ENCODE results near the gene SOCS6. TPM values are rescaled to one million over a fixed set of nuclear protein-coding genes. Genes with fewer than 3 reads are reported as not detected.

The SOCS6 gene
- total and polyA plus RNA-seq, 2 experiments from 2014 or later = 4.4 to 13.3 TPM

- peaks cover 14% of the 10 kb centered on the region; the same call in 2 of the 3 replicates for H3K9me3 Mint-ChIP-seq
- Histone ChIP-seq H2AFZ (no peak overlapping the region), H3K27ac (ENCODE audit: low read depth) (no peak overlapping the region), H3K9me2 (ENCODE audit: insufficient read depth) (0 out of 2 replicates have a peak, but pooled peaks cover 4% of the 10 kb centered on the region), H3K27me3 (ENCODE audit: insufficient read depth) (no peaks in the 10 kb centered on the region), H4K20me1 (replicated peaks; ENCODE audit: insufficient read depth) (no peaks in the 10 kb centered on the region), H3K79me2 (replicated peaks; ENCODE audit: insufficient read depth) (no peaks in the 10 kb centered on the region), H3K4me1 (ENCODE audit: insufficient read depth) (0 out of 2 replicates have a peak, but pooled peaks cover 10% of the 10 kb centered on the region), H3K36me3 (ENCODE audit: insufficient read depth) (no peaks in the 10 kb centered on the region), H3K4me3 (no peak overlapping the region), H3K4me2 (no peak overlapping the region), H3F3A (replicated peaks; ENCODE audit: low read depth) (no peaks in the 10 kb centered on the region)
- TF ChIP-seq POLR2AphosphoS5 (IDR thresholded peaks at IDR 0.05; ENCODE audit: low read depth) = no peak
- no peak for TF ChIP-seq EZH2 (IDR thresholded peaks at IDR 0.05; ENCODE audit: low read depth, unreplicated experiment)
- no peak for TF ChIP-seq CREB1 (CRISPR knock-in tag; IDR thresholded peaks at IDR 0.05; ENCODE audit: low read depth)
- no peak for TF ChIP-seq JUNB (IDR thresholded peaks at IDR 0.05; ENCODE audit: unreplicated experiment)
- TF ChIP-seq, protein P1, sequence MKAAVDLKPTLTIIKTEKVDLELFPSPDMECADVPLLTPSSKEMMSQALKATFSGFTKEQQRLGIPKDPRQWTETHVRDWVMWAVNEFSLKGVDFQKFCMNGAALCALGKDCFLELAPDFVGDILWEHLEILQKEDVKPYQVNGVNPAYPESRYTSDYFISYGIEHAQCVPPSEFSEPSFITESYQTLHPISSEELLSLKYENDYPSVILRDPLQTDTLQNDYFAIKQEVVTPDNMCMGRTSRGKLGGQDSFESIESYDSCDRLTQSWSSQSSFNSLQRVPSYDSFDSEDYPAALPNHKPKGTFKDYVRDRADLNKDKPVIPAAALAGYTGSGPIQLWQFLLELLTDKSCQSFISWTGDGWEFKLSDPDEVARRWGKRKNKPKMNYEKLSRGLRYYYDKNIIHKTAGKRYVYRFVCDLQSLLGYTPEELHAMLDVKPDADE (IDR thresholded peaks at IDR 0.05) = no peak
- TF ChIP-seq ZNF462 (CRISPR knock-in tag; IDR thresholded peaks at IDR 0.05) = no peak
- no peak for TF ChIP-seq ZNF114 (CRISPR knock-in tag; IDR thresholded peaks at IDR 0.05)
- no peak for TF ChIP-seq NANOG (IDR thresholded peaks at IDR 0.05; ENCODE audit: borderline replicate concordance)
- H3K4me3 Mint-ChIP-seq = no peak overlapping the region
- peaks cover 12% of the 10 kb centered on the region for H3K4me1 Mint-ChIP-seq
- H3K27ac Mint-ChIP-seq = peak overlapping the region; percentile 96
- peaks cover 5% of the 10 kb centered on the region for H3K27me3 Mint-ChIP-seq (ENCODE audit: insufficient read depth, low read depth, poor library complexity)
- ATAC-seq (peak; percentile 92), DNase-seq (ENCODE audit: low spot score) (peak; percentile 43)
- peaks cover 25% of the 10 kb centered on the region for H3K36me3 Mint-ChIP-seq (ENCODE audit: low read depth)
These were observed 48.5 kb downstream of the SOCS6 start for GRCh38 chr18:70337139-70337972.

Measured in GM23338 (cell line).